ENCODE measurements around the gene MFAP4.

Gene MFAP4

DNA sequence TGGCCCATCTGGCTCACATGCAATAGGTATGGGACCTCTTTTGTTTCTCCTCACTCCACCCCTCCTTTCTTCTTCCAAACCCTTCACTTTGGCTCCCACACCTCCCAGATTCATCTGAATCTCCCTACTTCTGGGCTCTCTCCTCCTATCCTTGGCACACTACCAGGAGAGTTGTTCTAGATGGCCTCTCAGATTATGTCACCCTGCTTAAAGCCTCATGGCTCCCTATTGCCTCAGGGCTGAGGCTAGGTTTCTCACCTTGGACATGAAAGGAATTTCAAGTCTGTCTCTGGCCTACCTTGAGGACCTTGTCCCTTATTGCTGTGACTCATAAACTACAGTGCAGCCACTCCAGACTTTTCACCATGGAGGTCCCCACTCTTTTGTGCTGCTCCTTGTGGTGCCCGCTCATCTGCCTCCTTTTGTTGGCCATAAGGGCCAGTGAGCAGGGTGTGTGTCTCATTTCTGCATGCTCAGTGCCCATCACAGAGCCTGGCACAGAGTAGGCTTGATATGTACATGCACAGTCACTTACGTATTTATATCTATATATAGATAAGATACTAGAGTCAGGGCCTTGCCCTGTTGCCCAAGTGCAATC, 1.0 kb upstream of the MFAP4 start:
- Histone ChIP-seq H3K27me3 (replicated peaks; ENCODE audit: control insufficient read depth, insufficient read depth, low read length) (no peaks in the 10 kb centered on the region), H3K36me3 (ENCODE audit: control insufficient read depth, insufficient read depth, low read length) (peaks cover 12% of the 10 kb centered on the region), H3K4me3 (replicated peaks; ENCODE audit: low read depth, low read length) (no peak overlapping the region)
- no peak for TF ChIP-seq CTCF (IDR thresholded peaks at IDR 0.05; ENCODE audit: insufficient read depth, low read length, poor library complexity, severe bottlenecking)
- no peak for DNase-seq (ENCODE audit: extremely low read depth, insufficient read length)

- no peak for TF ChIP-seq CTCF (IDR thresholded peaks at IDR 0.05; ENCODE audit: insufficient read depth, low read length, poor library complexity, severe bottlenecking)
- H3K4me3 ChIP-seq (replicated peaks; ENCODE audit: low read depth, low read length), result no peak overlapping the region
- peaks cover 24% of the 10 kb centered on the region for H3K36me3 ChIP-seq (ENCODE audit: control insufficient read depth, insufficient read depth, low read length)
- no peaks in the 10 kb centered on the region for H3K27me3 ChIP-seq (replicated peaks; ENCODE audit: control insufficient read depth, insufficient read depth, low read length)
- DNase-seq (ENCODE audit: extremely low read depth, insufficient read length), result no peak
Measured at GRCh38 chr17:19386051-19386929, 700 bp downstream of the MFAP4 start.

DNA sequence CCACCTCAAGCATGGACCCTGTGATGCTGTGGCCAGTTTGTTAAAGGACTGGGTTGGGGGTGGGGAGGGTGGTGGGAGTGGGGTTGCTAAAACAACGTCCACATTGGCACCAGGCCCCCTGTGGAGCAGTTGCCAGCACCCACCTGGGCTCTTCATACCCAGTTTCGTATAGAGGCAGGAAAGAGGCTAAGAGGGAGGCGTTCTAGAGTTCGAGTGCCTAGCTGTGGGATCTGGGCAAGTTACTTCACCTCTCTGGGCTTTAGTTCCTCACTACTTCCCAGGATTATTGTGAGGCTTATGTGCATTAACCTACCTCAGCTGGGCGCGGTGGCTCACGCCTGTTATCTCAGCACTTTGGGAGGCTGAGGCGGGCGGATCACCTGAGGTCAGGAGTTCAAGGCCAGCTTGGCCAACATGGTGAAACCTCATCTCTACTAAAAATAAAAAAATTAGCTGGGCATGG, 1.4 kb downstream of the MFAP4 start:
- Histone ChIP-seq H3K27me3 (replicated peaks; ENCODE audit: control insufficient read depth, insufficient read depth, low read length) (no peaks in the 10 kb centered on the region), H3K4me3 (replicated peaks; ENCODE audit: low read depth, low read length) (no peak overlapping the region), H3K36me3 (ENCODE audit: control insufficient read depth, insufficient read depth, low read length) (peaks cover 30% of the 10 kb centered on the region)
- DNase-seq (ENCODE audit: extremely low read depth, insufficient read length), result no peak
- no peak for TF ChIP-seq CTCF (IDR thresholded peaks at IDR 0.05; ENCODE audit: insufficient read depth, low read length, poor library complexity, severe bottlenecking)

DNA sequence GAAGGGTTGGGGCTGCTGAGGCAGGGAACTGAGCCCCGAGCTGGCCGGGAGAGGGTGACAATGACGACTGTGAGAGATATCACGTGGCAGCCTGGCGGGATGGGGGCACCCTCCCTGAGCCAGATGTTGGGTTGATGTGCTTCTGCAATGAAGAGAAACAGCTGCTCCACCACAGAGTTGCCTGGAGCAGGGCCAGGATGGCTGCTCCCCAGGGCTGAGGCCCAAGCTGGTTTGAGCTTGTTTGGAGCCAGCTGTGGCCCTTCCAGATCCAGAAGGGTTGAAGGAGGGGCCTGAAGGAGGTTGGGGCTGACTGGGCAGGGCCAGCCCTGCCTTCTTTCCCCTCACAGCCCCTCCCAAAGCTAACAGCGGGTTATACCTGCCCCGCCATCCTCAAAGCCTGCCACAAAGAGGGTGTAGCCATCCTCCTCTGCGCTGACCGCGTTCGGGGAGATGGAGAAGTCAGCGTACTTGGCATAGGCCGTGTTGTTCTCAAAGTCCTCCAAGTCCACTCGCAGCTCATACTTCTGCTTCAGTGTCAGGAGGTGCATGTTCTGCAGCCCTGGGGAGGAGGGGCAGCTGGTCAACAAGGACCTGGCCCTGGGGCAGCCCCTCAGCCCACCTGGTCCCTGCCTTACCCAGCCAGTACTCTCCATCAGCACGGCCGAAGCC, 2.1 kb downstream of the MFAP4 start:
- Histone ChIP-seq H3K36me3 (ENCODE audit: control insufficient read depth, insufficient read depth, low read length) (peaks cover 34% of the 10 kb centered on the region), H3K4me3 (replicated peaks; ENCODE audit: low read depth, low read length) (no peak overlapping the region), H3K27me3 (replicated peaks; ENCODE audit: control insufficient read depth, insufficient read depth, low read length) (no peaks in the 10 kb centered on the region)
- TF ChIP-seq CTCF (IDR thresholded peaks at IDR 0.05; ENCODE audit: insufficient read depth, low read length, poor library complexity, severe bottlenecking), result no peak
- no peak for DNase-seq (ENCODE audit: extremely low read depth, insufficient read length)

GRCh38 chr17:19383681-19384470, 3.1 kb downstream of the MFAP4 start:
- Histone ChIP-seq H3K36me3 (ENCODE audit: control insufficient read depth, insufficient read depth, low read length) (peaks cover 34% of the 10 kb centered on the region), H3K27me3 (replicated peaks; ENCODE audit: control insufficient read depth, insufficient read depth, low read length) (no peaks in the 10 kb centered on the region), H3K4me3 (replicated peaks; ENCODE audit: low read depth, low read length) (no peak overlapping the region)
- TF ChIP-seq CTCF (IDR thresholded peaks at IDR 0.05; ENCODE audit: insufficient read depth, low read length, poor library complexity, severe bottlenecking), result no peak
- no peak for DNase-seq (ENCODE audit: extremely low read depth, insufficient read length)

Measured in GM06990 (cell line).